HG03196 (cell line): ENCODE data around the gene STK32A.
"Not testable (repeated sequence)": the region's sequence is repeated elsewhere in the genome, so short reads cannot be mapped to it uniquely, and the experiment has no call there.

ENCODE experiments used
- ATAC-seq: cut with Tn5 transposase; IDR thresholded peaks from one replicate; pipeline ENCODE4 v1.9.1; 2021; ENCODE audit not compliant: unreplicated experiment

STK32A gene

DNA sequence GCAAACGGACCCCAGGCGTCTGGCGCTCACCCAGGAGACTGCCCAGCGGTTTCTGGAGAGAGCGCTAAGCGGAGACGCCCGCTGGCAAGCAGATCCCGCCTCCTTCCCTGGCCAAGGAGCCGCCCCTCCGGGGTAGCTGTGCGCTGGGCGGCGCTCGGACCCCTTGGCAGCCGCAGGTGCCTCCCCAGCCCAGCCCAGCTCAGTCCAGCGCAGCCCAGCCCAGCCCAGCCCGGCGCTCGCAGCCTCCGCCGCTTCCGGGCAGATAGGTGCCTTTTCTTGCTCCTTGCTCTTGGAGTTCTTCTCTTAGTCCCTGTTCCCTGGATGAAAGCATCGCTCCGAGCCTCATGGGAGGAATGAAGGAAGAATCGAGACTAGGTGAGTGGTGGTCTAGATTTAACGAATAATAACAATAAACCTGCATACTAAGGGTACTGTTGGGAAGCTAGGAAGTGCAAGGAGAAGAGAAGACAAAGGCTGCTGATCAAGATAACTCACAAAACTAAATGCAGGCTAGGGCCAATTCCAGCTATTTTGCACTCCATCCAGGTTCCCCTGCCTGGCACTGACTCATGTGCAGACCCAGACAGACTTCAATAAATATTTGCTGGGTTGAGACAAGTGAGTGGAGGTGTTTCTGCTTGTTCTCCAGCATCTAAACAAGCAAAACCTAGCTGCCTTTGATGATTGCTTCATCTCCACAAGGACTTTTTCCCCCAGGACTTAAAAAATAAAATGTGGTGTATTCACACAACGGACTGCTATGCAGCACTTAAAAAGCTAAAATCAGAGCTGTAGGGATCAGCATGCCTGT lies at the start of gene STK32A:
Gene STK32A, plus strand, starts transcription at position 202 of the 811 bp plus-strand sequence. CDS start 4,609 bp downstream, outside the sequence.
- ATAC-seq: no peak

DNA sequence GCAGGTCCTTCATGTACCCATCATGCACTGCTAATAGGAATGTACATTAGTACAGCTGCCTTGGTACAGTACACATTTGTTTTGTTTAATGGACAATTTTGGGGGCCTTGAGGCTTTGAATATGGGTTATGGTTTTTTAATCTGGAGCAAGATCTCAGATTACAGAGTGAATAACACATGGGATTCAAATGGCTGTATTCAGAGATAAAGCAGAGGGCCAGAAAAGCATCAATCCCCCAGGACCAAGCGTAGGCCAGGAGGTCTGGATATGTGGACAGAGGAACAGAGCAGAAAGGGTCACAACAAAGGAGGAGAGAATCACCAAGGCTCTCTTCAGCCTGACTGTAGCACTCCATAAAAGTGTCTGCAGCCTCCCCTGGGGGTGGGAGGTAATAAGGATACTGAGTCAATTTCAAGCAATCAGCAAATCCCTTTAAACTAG lies 47.7 kb upstream of the STK32A start:
- no peak for ATAC-seq

DNA sequence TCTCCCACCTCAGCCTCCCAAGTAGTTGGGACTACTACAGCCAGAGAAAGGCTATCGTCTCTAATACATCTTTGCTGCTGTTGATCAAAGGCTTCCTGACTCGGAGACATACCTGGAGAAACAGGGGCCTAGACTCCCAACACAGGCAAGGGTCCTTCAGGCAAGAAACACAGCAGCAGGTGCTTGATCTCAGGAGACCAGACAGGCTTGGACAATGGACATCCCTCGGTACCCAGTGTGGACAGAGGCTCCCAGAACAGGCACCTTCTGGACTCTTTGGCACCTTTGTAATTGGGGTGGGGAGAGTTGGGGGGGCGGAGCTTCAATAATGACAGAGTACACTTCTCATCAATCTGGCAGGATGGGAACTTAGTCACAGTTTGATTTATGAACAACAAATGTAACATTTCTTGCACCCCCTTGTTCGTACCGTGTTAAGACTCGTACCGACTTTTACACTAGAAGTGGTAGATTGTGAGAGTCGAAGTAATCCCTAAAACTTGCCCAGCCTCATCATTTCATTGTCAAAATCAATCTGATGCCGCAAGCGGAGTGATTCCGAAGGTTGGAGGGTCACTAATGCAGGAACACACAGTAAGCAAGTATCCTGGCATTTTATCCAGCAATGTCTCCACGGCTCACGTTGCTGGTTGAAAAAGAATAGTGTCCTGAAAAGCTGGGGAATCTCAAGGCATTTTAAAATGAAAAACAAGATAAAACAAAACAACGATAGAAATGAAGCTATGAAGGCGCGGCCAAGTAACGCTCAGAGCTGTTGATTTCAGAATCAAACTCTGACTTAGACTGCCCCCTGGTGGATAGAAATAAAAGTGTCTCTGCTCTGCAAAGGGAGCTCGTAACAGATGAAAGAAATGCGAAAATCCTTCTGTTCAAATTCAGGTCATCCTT lies 46.4 kb upstream of the STK32A start:
- peak; percentile 69 for ATAC-seq

DNA sequence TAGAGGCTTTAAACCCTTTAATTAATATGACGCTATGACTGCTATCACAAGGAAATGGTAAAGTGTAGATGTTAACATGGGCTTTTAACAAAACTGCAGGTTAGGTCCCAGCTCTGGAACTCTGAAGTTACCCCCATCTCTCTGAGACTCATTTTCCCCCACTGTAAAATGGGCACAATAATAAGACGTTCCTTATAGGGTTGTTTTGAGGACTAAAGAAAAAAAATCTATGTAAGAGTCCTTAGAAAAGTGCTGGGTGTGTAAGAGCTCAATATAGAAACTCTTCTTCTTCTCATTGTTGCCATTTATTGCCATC lies 45.8 kb upstream of the STK32A start:
- no peak for ATAC-seq

DNA sequence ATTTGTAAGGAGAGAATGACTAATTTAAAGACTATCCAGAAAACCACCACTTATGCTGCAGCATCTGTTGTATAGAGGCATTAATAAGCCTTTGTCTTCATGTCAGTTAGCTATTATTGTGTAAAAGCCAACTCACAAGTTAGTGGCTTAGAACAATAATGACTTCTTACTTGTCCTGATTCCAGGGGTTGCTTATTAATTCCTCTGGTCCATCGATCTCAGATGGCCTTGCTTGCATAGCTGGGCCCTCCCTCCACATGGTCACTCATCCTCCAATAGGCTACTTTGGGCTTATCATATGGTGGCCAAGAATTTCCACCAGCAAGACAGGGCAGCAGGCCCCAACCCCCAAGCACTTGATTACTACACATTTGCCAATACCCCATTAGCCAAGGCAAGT lies 44.5 kb upstream of the STK32A start:
- ATAC-seq: no peak

DNA sequence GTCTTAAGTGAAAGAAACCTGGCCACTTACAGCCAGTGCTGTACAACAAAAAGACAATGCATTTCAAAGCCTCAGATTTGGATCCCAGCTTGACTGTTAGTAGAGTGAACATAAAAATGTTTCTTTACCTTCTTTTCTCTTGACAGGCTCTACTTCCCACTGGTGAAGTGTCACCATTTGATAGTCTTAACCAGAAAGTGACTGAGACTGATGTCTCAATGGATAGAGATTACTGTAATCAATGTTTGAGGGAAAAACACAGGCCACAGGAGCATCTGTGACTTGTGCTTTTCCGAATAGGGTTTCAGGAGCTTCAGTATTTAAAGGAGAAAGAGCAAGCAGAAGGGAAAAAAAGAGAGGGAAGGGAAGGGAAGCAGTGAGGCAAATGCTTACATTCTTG lies 41.7 kb upstream of the STK32A start:
- ATAC-seq: no peak

DNA sequence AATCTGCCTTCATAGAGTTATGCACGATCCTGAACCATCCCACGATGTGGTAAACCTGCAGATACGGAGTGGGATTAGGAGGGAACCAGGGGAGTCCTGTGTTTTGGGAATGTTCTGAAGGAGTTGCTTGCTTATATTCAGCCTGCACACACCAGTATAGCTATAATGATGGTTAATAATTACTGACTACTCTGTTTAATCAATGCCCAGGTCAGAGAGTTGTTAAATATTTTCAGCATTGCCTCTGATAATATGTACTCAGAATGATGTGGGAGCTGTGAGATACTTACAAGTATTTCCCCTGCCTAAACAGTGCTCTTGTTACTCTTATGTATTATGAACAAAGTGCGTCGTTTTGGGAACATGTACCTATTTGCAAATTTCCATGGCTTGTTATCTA lies 34.8 kb upstream of the STK32A start:
- ATAC-seq: no peak

DNA sequence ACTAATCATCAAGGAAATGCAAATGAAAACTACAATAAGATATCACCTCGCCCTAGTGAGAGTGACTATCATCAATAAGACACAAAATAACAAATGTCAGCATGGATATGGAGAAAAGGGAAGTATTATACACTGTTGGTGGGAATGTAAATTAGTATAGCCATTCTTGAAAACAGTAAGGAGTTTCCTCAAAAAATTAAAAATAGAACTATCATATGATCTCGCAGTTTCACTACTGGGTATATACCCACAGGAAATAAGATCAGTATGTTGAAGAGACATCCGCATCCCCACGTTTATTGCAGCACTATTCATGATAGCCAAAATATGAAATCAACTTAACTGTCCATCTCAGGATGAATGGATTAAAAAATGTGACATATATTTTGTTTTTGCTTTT lies 31.6 kb upstream of the STK32A start:
- no peak for ATAC-seq

DNA sequence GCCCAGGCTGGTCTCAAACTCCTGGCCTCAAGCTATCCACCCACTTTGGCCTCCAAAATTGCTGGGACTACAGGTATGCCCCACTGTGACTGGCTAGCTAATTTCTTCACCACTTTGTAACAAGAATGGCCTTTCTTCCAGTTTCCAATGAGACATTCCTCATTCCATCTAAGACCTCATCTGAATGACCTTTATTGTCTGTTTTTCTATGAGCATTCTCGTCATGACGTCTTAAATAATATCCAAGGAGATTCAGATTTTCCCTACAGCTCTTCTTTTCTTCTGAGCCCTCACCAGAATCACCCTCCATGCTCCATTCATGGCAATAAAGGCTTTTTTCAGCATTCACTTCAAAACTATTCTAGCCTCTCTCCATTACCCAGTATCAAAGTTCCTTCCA lies 30.2 kb upstream of the STK32A start:
- no peak for ATAC-seq

DNA sequence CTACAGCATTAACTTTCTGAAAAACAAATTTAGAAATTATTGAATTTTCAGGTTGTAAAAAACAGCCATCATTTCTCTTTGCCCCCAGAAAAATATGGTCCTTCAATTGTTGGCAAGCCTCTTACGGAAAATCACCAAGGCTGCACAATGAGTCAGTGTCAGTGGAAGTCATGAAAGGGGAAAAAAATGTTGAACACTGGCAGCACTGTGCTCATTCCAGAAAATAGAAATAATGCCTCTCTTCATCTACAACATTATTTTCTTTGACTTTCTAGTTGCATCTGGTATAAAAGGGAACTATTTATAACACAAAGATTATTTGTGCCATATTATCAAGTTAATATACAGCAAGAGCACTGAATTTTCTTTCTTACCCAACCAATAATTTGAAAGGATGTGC lies 26.7 kb upstream of the STK32A start:
- ATAC-seq: no peak

DNA sequence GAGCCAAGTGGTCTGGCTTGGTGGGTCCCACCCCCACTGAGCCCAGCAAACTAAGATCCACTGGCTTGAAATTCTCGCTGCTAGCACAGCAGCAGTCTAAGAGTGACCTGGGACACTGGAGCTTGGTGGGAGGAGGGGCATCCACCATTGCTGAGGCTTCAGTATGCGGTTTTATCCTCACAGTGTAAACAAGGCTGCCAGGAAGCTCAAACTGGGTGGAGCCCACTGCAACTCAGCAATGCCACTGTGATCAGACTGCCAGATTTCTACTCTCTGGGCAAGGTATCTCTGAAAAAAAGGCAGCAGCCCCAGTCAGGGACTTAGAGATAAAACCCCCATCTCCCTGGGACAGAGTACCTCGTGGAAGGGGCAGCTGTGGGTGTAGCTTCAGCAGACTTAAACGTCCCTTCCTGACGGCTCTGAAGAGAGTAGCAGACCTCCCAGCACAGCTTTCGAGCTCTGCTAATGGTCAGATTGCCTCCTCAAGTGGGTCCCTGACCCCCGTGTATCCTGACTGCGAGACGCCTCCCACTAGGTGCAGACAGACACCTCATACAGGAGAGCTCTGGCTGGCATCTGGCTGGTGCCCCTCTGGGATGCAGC lies 18.2 kb upstream of the STK32A start:
- ATAC-seq: no peak

DNA sequence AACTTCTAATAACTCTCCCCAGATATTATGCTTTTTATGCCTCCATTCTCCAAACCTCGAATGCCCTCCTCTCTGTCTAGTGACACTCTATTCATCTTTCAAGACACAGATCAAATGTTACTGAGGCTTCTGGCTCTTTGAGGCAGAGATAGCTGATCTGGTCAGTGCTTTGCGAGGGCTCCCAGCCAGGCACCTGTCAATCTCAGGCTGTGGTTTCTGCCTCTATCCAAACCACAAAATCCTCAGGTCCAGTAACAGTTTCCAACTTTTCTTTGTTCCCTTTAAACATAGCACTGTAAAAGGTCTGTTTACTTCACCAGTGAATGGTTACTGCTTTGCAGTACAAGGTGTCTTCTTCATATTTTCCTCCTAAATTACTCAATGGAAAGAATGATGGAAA lies 11.5 kb upstream of the STK32A start:
- ATAC-seq: no peak

DNA sequence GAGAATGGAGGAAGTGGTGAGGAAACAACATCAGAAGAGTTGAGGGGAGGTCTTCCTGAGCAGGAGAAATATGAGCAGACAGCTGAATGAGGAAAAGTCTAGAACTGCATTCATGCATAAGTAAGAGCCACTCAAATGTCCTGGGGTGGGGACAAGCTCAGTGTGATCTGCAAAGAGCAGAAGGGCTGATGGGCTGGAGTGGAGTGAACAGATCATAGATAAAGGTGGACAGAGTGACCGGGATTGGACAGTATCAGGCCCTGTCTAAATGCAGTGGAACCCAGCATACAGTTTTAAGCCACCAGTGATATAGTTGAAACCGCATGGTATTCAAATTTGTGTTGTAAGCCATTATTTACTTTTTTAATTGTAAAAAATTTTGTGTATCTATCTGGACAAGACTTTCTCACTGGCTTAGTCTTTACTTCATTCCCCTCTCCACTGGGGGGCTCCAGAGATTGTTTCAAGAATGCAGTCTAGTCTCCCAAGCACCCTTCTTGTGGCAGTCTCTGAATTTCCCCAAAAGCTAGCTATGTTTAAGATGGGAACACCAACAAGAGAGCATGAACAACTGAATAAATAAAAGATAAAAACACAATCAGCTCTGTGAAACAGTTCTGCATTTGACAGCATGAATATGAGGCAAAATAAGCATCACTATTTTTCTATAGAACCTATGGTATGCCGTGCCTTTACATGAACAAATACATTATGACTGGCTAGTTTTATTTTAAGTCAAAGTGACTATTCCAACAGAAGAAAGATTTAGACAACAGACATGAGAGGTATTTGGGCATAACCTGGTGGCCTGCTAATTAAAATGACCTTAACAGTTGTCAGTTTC lies 10.7 kb upstream of the STK32A start:
- ATAC-seq: no peak

DNA sequence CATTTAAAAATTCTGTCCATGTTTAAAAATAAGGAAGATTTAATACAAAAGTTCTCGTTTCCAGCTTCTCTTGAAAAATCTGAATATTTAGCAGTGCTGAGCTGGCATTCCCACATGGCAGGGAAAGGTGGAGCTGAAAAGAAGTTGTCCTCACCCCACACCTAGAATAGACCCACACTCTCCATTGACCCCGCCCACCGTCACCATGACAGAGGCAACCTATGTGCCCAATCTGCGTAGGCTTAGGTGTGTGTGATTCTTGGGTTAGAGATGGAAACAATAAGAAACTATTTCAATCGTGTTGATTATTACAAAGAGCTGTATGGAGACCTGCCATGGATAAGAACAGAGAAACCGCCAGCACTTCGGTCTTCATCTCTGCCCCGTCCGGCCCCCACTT lies 8.9 kb upstream of the STK32A start:
- no peak for ATAC-seq

DNA sequence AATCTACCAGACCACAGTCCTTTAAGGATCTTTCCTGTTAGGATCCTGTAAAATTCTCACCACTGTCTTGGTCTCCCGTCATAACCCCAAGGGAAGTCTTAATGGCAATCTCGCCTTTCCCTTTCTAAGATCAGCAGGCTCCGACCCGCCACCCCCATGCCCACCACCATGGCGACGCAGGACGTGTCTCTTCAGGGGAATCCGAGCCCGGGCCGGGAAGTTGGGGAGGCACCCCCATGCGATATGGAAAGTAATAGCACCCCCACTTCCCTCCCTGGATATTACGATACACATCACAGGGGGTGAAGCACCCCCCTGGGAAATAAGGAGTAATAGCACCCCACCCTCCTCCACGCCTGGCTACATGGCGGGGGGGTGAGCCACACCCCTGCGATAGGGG lies 8.3 kb upstream of the STK32A start:
- ATAC-seq: no peak

DNA sequence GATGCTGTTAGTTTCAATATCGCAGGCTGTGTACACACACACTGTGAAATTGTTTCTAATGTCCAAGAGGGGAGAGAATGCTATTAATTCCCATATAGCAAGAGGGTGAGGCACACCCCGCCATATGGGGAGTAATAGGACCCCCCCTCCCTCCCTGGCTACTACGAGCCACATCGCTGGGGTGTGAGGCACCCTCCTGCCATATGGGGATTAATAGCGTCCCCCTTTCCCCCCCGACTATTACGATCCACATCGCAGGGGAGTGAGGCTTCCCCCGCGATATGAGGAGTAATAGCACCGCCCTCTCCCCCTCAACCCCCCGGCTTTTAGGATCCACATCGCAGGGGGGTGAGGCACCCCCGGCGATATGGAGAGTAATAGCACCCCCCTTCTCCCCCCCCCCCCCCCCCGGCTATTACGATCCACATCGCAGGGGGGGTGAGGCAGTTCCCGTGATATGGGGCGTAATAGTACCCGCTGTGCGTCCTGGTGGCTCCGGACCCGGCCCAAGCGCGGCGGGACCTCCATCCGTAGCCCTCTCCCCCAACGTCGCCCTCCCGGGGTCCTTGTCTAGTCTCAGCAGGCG lies 494 bp upstream of the STK32A start:
- ATAC-seq: no peak

DNA sequence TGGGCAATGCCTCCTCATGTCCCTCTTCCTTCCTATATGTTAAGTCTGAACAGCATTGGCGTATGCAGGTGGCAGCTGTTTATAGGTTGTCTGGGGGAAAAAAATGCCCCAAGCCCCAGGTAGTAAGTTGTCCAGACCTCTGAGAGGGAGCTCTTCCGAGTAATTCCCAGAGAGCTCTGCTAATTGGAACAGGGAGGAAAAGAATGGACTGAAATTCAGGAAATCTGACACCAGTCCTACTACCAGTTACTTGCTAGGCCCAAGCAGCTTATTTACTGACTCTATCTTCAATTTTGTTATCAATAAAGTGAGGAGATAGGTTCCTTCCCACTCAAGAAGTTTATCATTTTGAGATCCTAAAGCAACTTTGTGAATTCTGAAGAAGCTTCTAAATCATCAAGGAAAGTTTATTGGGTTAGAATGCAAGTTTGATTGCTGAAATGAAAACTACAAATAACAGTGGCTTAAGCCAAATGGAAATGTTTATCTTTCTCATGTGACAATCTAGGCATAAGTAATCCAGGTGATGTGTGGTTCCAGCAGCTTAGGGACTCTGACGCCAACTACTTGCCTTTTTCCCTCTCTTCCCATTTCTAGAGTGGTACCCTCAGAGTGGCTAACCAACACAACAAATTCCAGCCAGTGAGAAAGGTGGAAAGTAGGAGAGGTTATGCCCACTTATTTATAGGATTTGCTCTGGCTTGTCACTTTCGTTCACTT lies 5.6 kb downstream of the STK32A start:
- ATAC-seq: no peak

DNA sequence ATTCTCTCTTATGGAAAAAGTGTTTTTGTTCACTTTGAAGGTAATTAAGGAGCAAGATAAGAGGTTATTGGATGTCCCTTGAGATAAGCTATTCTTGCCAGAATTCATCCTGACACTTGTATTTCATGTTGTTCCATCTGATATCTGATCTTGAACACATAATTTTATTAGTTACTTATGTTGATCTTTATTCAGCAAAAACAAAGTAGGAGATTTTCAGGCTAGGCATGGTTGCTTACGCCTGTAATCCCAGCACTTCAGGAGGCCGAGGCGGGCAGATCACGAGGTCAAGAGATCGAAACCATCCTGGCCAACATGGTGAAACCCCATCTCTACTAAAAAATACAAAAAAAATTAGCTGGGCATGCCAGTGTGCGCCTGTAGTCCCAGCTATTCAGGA lies 8.4 kb downstream of the STK32A start:
- ATAC-seq: not testable (repeated sequence)

DNA sequence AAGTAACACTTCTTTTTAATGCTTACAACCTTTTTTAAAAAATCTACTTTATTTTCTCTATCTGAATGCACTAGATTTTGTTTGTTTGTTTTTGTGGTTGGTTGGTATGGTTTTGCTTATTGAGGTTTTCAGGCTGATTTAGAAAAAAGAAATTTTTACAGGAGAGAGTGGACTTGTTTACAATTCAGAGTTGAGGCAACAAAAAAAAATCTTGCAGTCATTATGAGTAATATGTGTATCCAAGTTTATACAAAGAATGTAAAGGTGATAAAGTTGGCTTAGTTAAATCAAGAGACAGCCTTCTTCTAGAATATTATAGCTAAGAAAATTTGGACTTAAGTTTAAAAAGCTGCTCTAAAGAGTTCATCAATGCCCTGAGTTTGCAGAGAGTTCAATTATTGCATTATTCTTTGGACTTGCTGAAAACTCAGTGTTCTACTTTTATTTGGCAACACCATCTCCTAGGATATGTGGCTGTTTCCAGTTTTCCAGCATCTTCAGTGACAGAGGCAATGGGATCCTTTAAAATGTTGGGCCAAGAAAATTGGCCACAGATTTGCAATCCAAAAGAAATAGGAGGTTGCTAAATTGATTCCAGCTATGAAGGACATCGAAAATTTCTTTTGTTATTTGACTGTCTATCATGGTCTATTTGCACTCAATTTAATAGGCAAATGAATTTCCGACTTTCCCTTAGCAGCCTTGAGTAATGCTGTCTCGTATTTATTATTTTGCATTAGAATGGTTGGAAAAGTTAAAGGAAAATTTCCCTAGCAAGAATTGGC lies 10.7 kb downstream of the STK32A start:
- no peak for ATAC-seq
